IPS-18c (cell line): Measurements from ENCODE around the gene SYNJ2.

Experiments
- H3K4me3 ChIP-seq: 2 replicates; pipeline ENCODE4 v1.7.0; 2013; ENCODE audit warnings: low read depth, mild to moderate bottlenecking, low read length, moderate library complexity; ENCODE audit not compliant: insufficient read depth
- H3K9me3 ChIP-seq: one replicate; pipeline ENCODE4 v1.6.1; 2013; ENCODE audit warnings: mild to moderate bottlenecking, low read length, moderate library complexity; ENCODE audit not compliant: control insufficient read depth, insufficient read depth

SYNJ2 gene

GRCh38 chr6:158027590-158028285, 46.1 kb downstream of the SYNJ2 start:
- Histone ChIP-seq H3K4me3 (no peak overlapping the region), H3K9me3 (no peaks in the 10 kb centered on the region)

DNA sequence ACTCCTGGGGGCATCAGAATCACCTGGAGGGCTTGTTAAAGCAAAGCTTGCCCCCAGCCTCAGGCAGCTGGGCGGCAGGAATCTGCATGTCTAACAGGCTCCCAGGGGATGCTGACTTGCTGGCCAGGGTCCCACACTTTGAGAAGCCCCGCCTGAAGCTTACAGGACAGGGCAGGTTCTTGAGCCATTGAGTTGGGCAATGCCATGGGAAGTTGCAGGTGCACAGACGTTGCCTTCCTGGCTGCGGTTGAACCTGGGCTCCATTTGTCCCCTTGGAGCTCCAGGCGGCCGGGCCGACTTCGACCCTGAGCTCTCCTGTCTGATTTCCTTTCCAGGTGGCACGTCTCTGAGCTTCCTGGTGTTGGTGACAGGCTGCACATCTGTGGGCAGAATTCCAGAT, 46.8 kb downstream of the SYNJ2 start:
- H3K4me3 ChIP-seq: no peak overlapping the region

GRCh38 chr6:158028876-158029275, 47.2 kb downstream of the SYNJ2 start:
- H3K4me3 ChIP-seq: no peak overlapping the region
- H3K9me3 ChIP-seq: no peaks in the 10 kb centered on the region

More for the DNA sequence above, 46.8 kb downstream of the SYNJ2 start:
- no peaks in the 10 kb centered on the region for H3K9me3 ChIP-seq

GRCh38 chr6:158029668-158030230, 48.1 kb downstream of the SYNJ2 start:
- H3K4me3 ChIP-seq: no peak overlapping the region

DNA sequence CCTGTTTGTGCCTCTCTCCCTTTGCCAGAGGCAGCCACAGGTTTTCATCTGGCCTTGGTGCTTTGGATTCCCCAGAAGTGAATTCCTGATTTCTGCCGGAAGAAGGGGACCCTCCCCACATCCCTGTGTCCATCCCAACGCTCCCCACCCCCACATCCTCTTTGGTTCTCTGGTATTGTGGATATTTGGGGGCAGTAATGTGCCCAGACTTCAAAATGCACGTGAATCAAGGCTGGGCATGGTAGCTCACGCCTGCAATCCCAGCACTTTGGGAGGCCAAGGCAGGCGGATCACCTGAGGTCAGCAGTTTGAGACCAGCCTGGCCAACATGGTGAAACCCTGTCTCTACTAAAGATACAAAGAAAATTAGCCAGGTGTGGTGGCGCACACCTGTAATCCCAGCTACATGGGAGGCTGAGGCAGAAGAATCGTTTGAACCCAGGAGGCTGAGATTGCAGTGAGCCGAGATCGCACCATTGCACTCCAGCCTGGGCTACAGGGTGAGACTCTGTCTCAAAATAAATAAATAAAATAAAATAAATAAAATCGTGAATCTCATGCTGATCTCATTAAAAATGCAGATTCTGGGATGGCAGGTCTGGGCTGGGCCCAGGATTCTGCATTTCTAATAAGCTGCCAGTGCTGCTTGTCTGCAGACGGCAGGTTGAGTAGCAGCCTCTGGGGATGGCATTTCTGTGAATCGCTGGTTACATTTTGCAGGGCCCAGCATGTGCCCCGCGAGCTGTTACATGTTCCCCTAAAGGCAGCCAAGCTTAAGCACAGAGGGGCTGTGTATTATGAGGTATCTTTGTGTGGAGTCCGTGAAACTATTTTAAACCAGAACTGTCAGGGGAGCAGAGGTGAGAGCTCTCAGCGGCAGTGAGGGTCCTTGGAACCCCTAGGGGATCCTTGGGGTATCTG, 49.0 kb downstream of the SYNJ2 start:
- H3K4me3 ChIP-seq: no peak overlapping the region

More at GRCh38 chr6:158029668-158030230, 48.1 kb downstream of the SYNJ2 start:
- no peaks in the 10 kb centered on the region for H3K9me3 ChIP-seq

GRCh38 chr6:158031381-158032353, 50.0 kb downstream of the SYNJ2 start:
- no peak overlapping the region for H3K4me3 ChIP-seq
- H3K9me3 ChIP-seq: no peaks in the 10 kb centered on the region

More for the DNA sequence above, 49.0 kb downstream of the SYNJ2 start:
- no peaks in the 10 kb centered on the region for H3K9me3 ChIP-seq

DNA sequence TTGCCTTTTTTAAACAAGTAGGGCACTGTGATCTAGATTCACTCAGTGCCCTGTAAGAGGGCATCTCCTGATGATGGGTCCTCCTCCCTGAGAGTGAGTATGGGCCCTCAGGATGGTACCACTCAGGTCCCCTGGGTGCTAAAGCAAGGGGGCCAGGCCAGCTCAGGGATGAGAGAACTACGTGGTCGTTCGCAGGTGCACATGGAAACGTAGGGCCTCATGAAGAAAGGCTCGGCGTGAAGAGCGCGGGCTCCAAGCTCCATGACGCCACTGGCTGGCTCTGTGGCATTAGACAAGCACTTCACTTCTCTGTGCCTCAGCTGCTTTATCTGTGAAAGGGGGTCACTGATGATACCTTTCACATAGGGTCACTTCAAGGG, 50.7 kb downstream of the SYNJ2 start:
- H3K4me3 ChIP-seq: no peak overlapping the region
- H3K9me3 ChIP-seq: no peaks in the 10 kb centered on the region

DNA sequence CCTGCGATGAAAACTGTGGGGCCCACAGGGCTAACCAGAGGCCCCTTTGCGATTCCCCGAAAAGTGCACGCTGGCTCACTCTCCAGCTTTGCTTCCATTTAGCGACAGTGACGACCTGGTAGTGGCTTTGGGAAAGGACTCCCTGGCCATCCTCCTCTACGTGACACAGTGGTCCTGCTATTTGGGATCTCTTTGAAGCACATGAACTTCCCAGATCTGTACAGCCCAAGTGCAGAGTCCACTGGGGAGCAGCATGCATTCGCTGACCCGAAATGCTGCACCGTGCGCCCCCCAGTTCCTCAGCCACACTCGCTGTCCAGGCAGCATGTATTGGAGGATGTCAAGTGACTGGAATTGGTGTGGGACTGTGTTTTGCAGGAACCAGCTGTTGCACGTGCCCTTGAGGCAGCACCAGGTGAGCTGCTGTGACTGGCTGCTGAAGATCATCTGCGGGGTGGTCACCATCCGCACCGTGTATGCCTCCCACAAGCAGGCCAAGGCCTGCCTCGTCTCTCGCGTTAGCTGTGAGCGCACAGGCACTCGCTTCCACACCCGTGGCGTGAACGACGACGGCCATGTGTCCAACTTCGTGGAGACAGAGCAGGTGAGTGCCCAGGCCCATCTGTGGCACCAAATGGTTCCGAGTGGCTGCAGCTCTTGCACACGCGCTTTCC, 51.6 kb downstream of the SYNJ2 start:
- no peak overlapping the region for H3K4me3 ChIP-seq
- no peaks in the 10 kb centered on the region for H3K9me3 ChIP-seq

DNA sequence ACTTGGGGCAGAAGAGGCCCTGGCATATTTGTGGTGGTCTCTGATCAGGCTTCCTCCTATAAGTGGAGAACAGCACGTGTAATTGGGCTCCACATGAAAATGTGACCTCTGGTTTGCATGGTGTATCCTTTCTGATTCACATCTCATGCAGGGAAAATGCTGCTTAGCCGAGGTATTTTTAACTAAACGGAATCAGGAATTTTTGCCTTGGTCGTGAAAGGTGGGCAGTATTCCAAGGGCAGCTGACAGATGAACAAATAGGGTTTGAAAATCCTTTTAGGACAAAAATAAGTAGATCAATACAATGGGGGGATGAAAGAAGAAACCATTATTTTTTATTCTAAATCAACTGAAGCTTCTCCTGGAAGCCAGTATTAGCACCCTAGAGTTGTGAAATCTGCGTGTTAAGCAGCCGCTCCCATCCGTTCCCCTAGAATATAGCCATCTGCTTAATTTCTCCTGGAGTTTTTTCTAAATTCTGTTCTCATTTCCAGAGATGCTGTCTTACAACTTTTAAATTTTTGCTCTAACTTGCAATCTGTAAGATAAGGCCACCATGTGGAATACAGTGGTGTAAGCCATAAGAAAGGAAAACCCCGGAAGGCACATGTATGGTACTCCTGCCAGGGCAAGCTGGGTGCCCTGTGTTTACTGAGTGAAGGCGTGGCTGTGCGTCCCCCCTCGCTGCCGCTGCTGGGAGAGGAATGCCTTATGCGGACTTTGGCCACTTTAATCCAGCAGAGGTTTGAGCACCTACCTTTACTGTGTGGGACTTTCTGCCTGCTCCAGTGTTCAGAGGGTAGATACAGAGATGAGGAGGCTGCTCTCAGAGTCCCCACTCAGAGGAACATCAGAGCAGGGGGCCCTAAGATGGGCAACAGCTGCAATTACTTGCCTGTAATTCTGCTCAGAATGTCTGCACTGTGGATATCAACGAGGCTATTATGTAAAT, 52.4 kb downstream of the SYNJ2 start:
- Histone ChIP-seq H3K9me3 (no peaks in the 10 kb centered on the region), H3K4me3 (no peak overlapping the region)

DNA sequence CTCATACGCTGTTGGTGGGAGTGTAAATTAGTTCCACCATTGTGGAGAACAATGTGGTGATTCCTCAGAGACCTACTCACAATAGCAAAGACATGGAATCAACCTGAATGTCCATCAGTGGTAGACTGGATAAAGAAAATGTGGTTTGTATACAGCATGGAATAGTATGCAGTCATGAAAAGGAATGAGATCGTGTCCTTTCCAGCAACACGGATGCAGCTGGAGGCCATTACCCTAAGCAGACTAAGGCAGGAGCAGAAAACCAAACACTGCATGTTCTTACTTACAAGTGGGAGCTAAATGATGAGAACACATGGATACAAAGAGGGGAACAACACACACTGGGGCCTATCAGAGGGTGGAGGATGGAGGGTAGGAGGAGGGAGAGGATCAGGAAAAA, 54.6 kb downstream of the SYNJ2 start:
- no peak overlapping the region for H3K4me3 ChIP-seq

DNA sequence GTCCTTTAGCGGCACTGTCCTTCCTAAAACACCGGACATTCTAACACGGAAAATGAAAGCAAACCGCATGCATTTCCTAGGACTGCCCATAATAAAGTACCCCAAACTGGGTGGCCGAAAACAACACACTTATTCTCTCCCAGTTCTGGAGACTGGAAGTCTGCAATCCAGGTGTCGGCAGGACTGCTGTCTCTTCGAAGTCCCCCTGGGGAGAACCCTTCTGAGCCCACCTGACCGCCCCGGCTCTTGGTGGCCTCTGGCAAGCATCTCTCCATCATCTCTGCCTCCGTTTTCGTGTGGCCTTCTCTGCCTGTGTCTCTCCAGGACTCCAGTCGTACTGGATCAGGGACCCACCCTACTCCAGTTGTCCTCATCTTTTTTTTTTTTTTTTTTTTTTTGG, 55.4 kb downstream of the SYNJ2 start:
- Histone ChIP-seq H3K4me3 (no peak overlapping the region), H3K9me3 (no peaks in the 10 kb centered on the region)

More for the DNA sequence above, 54.6 kb downstream of the SYNJ2 start:
- no peaks in the 10 kb centered on the region for H3K9me3 ChIP-seq

GRCh38 chr6:158037771-158038170, 56.1 kb downstream of the SYNJ2 start:
- Histone ChIP-seq H3K4me3 (no peak overlapping the region), H3K9me3 (no peaks in the 10 kb centered on the region)

DNA sequence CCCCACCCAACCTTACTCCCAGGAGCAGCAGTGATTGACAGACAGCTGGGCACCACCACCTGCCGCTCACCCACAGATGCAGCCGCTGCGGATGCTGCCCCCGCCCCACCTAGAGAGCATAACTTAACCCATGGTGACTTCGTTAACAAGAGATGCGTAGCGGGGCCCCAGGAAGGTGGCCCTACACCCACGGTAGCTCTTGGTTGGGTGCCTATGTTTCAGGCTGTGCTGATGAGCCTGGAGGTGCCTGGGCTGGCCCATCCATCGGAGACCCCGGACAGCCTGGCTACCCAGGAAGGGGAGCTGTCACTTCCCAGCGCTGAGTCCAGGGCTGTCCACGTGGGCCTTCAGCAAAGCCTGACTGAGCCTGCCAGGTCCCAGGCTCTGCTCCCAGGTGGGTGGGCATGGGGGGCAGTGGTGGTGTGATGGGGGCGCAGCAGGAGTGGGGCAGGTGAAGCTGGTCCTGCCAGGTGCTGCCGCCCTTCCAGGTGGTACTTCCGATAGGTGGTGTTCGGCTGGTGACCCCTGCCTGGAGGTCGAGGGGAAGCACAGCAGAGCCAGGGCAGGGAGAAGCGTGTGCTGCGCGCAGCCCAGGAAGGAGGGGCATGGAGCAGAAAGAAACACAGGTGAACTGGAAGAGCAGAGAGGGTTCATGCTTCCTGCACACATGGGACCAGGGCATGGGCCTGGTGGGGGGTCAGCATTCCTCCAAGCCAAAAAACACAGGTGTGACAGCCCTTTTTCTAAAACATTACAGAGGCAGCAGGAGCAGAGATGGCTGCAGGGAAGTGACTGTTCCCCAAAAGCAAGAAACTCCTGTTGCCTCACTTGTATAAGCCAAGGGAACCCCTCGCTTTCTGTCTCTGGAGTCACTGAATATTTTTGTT, 56.9 kb downstream of the SYNJ2 start:
- H3K9me3 ChIP-seq: no peaks in the 10 kb centered on the region
- no peak overlapping the region; the same call in 1 of the 2 replicates for H3K4me3 ChIP-seq

GRCh38 chr6:158039178-158039557, 57.5 kb downstream of the SYNJ2 start:
- no peaks in the 10 kb centered on the region for H3K9me3 ChIP-seq
- H3K4me3 ChIP-seq: no peak overlapping the region
